GM23248 (cell line): Measurements from ENCODE around the gene EXOC6. TPM values are rescaled to one million over a fixed set of nuclear protein-coding genes. Genes with fewer than 3 reads are reported as not detected.

Experiments
- DNase-seq: peaks from one replicate; pipeline ENCODE4 v3.0.0-alpha.2; 2015
- H2AFZ ChIP-seq: fragments of 200-600 bp; sonication (generic); 2 replicates; pipeline ENCODE4 v1.6.1; 2016; ENCODE audit warnings: antibody characterized with exemption
- H3F3A ChIP-seq: fragments of 200-600 bp; sonication (generic); 2 replicates; pipeline ENCODE4 v1.6.1; 2016; ENCODE audit warnings: mild to moderate bottlenecking, antibody characterized with exemption, mixed run types; ENCODE audit not compliant: insufficient read depth
- H3K27ac ChIP-seq: fragments of 200-600 bp; sonication (generic); 2 replicates; pipeline ENCODE4 v1.5.1; 2016; ENCODE audit warnings: mild to moderate bottlenecking
- H3K27me3 ChIP-seq: fragments of 200-600 bp; sonication (generic); replicated peaks from 2 replicates; pipeline ENCODE4 v1.6.1; 2016; ENCODE audit warnings: mild to moderate bottlenecking; ENCODE audit not compliant: insufficient read depth
- H3K36me3 ChIP-seq: fragments of 200-600 bp; sonication (generic); 2 replicates; pipeline ENCODE4 v1.6.1; 2016; ENCODE audit warnings: low read depth, mild to moderate bottlenecking
- H3K4me1 ChIP-seq: fragments of 200-600 bp; sonication (generic); 2 replicates; pipeline ENCODE4 v1.6.1; 2016; ENCODE audit warnings: mild to moderate bottlenecking; ENCODE audit not compliant: insufficient read depth
- H3K4me2 ChIP-seq: fragments of 200-600 bp; sonication (generic); one replicate; pipeline ENCODE4 v1.6.1; 2016; ENCODE audit warnings: mild to moderate bottlenecking; ENCODE audit not compliant: unreplicated experiment
- H3K4me3 ChIP-seq: fragments of 200-600 bp; sonication (generic); 2 replicates; pipeline ENCODE4 v1.5.1; 2016; ENCODE audit warnings: mild to moderate bottlenecking
- H3K79me2 ChIP-seq: fragments of 200-600 bp; sonication (generic); 2 replicates; pipeline ENCODE4 v1.6.1; 2016; ENCODE audit warnings: mild to moderate bottlenecking; ENCODE audit not compliant: insufficient read depth
- H3K9ac ChIP-seq: fragments of 200-600 bp; sonication (generic); 2 replicates; pipeline ENCODE4 v1.6.1; 2016; ENCODE audit warnings: mild to moderate bottlenecking
- H3K9me2 ChIP-seq: fragments of 200-600 bp; sonication (generic); 2 replicates; pipeline ENCODE4 v1.6.1; 2016; ENCODE audit warnings: mixed run types, mild to moderate bottlenecking, moderate library complexity; ENCODE audit not compliant: insufficient read depth
- H3K9me3 ChIP-seq: fragments of 200-600 bp; sonication (generic); one replicate; pipeline ENCODE4 v1.6.1; 2017; ENCODE audit warnings: low read depth
- H4K20me1 ChIP-seq: fragments of 200-600 bp; sonication (generic); 2 replicates; pipeline ENCODE4 v1.6.0; 2016; ENCODE audit not compliant: insufficient read depth
- EZH2 ChIP-seq: fragments of 200-600 bp; sonication (generic); IDR thresholded peaks from 2 replicates; pipeline ENCODE4 v1.6.1; 2018; ENCODE audit warnings: antibody characterized with exemption, mild to moderate bottlenecking; ENCODE audit not compliant: insufficient read depth, poor library complexity, severe bottlenecking
- EZH2phosphoT487 ChIP-seq: fragments of 200-600 bp; sonication (generic); IDR thresholded peaks from 2 replicates; pipeline ENCODE4 v1.6.1; 2018; ENCODE audit warnings: antibody characterized with exemption, moderate library complexity, mild to moderate bottlenecking, low read depth; ENCODE audit not compliant: insufficient read depth
- WGBS, 2 experiments: methylation state at CpG; one replicate each; pipeline ENCODE4 v1.1.6; 2015 to 2017; ENCODE audit warnings: low lambda C conversion rate in 2 of 2, low coverage in 1 of 2; ENCODE audit errors: missing lambda C conversion rate in 2 of 2; 5-methylcytosine and 5-hydroxymethylcytosine counted together
- in situ Hi-C: fragments of 300-500 bp; cut with MboI; formaldehyde crosslinking; loops from 2 replicates; pipeline ENCODE4 v1.15.0; 2020
- polyA plus RNA-seq: library from polyadenylated mRNA; unstranded; fragments of >200 nt; fragmentation: Nextera tagmentation; extraction: Ambion mirVana; gene quantifications from 2 replicates; pipeline ENCODE4 v1.2.1, GENCODE V29; 2016
- total RNA-seq: library from RNA; depleted of rRNA; stranded (reverse); fragments of >200 nt; shearing (Covaris generic); gene quantifications from 2 replicates; pipeline ENCODE4 v1.2.3, GENCODE V29; 2014

EXOC6 gene
- total and polyA plus RNA-seq, 2 experiments from 2014 or later, result 2.0 to 3.4 TPM

GRCh38 chr10:93079663-93080349 is 231.5 kb downstream of the EXOC6 start:
- Histone ChIP-seq H3K9ac (no peak overlapping the region), H3K79me2 (no peaks in the 10 kb centered on the region), H3K9me3 (no peaks in the 10 kb centered on the region), H3K27ac (no peak overlapping the region), H3K9me2 (no peaks in the 10 kb centered on the region), H3K4me3 (peak overlapping the region; percentile 53), H3K4me1 (peaks cover 3% of the 10 kb centered on the region; the same call in 1 of the 2 replicates), H3K27me3 (peaks cover 32% of the 10 kb centered on the region), H2AFZ (peak overlapping the region; percentile 73), H3K36me3 (no peaks in the 10 kb centered on the region), H3F3A (no peaks in the 10 kb centered on the region), H4K20me1 (no peaks in the 10 kb centered on the region), H3K4me2 (peak overlapping the region; percentile 80)
- 49 to 50% methylated on average over 9 of the region's 9 CpGs for WGBS, 2 experiments
- TF ChIP-seq EZH2 (no peak), EZH2phosphoT487 (no peak)
- in situ Hi-C loops, result loop anchor here (25.0 kb wide), 1 partner anchor 432 kb away; no protein-coding TSS in a partner anchor
- DNase-seq, result no peak

DNA sequence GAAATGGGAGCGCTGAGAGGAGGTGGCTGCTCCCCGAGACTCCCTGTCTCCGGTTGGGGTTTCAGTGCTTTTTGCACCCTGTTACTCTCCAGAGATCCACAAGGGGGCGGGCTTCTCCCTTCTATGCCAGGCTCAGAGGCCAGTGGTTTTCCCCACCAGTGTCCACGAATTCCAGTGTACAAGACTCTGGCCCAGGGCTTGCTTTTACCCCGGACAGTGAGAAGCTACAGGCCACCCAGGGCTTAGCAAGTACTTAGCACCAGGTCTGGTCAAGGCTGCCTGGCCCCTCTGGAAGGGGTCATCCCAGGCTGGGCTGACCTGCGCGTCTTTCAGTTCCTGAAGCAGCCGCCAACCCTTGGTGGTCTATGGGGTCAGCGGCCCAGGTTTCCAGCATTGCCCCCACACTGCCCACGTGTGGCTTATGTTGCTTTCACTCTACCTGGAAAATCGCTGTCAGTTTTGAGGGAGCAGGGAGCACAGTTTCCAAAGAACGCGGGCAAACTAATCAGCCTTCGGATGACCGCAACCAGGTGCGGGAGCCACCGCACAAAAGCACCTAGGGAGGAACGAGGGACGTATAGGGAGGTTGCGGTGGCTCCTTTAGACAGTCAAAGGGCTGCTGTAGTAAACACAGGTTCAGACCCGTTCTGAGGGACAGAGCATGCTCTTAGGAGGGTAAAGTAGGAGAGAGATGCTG is 232.2 kb downstream of the EXOC6 start:
- no peak for TF ChIP-seq EZH2
- H4K20me1 ChIP-seq, result no peaks in the 10 kb centered on the region
- H3K27ac ChIP-seq, result no peak overlapping the region
- peak overlapping the region; percentile 73 for H2AFZ ChIP-seq
- peaks cover 3% of the 10 kb centered on the region; the same call in 1 of the 2 replicates for H3K4me1 ChIP-seq
- in situ Hi-C loops, result loop anchor here (25.0 kb wide), 1 partner anchor 432 kb away; no protein-coding TSS in a partner anchor
- peak overlapping the region; percentile 80 for H3K4me2 ChIP-seq
- peaks cover 25% of the 10 kb centered on the region for H3K27me3 ChIP-seq
- H3K4me3 ChIP-seq, result peak overlapping the region; percentile 53
- 53 to 54% methylated on average over 22 of the region's 22 CpGs for WGBS, 2 experiments
- no peaks in the 10 kb centered on the region for H3K79me2 ChIP-seq
- no peaks in the 10 kb centered on the region for H3K9me2 ChIP-seq
- no peak overlapping the region for H3K9ac ChIP-seq
- H3K9me3 ChIP-seq, result no peaks in the 10 kb centered on the region
- no peaks in the 10 kb centered on the region for H3K36me3 ChIP-seq
- DNase-seq, result peak; percentile 66
- H3F3A ChIP-seq, result no peaks in the 10 kb centered on the region

GRCh38 chr10:93081318-93081717 is 233.0 kb downstream of the EXOC6 start:
- no peaks in the 10 kb centered on the region for H4K20me1 ChIP-seq
- H3K4me2 ChIP-seq, result no peak overlapping the region
- no peak for DNase-seq
- no peaks in the 10 kb centered on the region for H3K36me3 ChIP-seq
- H3K27me3 ChIP-seq, result peaks cover 18% of the 10 kb centered on the region
- H3K27ac ChIP-seq, result no peak overlapping the region
- no peaks in the 10 kb centered on the region for H3K79me2 ChIP-seq
- H3K4me3 ChIP-seq, result no peak overlapping the region
- H3K9me2 ChIP-seq, result no peaks in the 10 kb centered on the region
- H3K9ac ChIP-seq, result no peak overlapping the region
- peaks cover 3% of the 10 kb centered on the region; the same call in 1 of the 2 replicates for H3K4me1 ChIP-seq
- no peaks in the 10 kb centered on the region for H3F3A ChIP-seq
- in situ Hi-C loops, result loop anchor here (25.0 kb wide), 1 partner anchor 431 kb away; no protein-coding TSS in a partner anchor
- 55 to 59% methylated on average over 3 of the region's 3 CpGs for WGBS, 2 experiments
- H2AFZ ChIP-seq, result no peak overlapping the region
- no peaks in the 10 kb centered on the region for H3K9me3 ChIP-seq
- TF ChIP-seq EZH2phosphoT487 (no peak), EZH2 (no peak)

DNA sequence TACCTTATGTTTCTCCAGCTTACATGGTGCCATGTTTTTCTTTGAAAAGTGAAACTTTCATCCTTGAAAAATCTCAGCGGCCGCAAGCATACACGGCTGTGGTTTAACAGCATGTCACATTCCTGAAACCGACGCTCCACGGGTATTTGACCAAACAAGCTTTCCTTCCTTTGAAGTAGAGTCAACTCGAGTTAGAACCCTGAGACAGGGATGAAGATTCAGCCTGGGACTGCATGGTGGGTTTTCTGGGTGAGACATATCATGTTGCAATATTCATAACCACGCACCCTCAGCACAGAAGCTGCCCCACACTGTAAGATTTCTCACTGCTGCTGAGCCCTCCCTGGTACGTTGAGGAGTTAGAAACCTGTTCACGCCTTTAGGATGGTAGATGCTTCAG is 233.5 kb downstream of the EXOC6 start:
- Histone ChIP-seq H3K79me2 (no peaks in the 10 kb centered on the region), H3K9me2 (no peaks in the 10 kb centered on the region), H3K36me3 (no peaks in the 10 kb centered on the region), H3K9ac (no peak overlapping the region), H4K20me1 (no peaks in the 10 kb centered on the region), H3K9me3 (no peaks in the 10 kb centered on the region), H3K4me3 (no peak overlapping the region), H3K4me2 (no peak overlapping the region), H3K4me1 (peaks cover 3% of the 10 kb centered on the region; the same call in 1 of the 2 replicates), H3F3A (no peaks in the 10 kb centered on the region), H3K27me3 (peaks cover 15% of the 10 kb centered on the region), H3K27ac (no peak overlapping the region), H2AFZ (no peak overlapping the region)
- in situ Hi-C loops, result loop anchor here (25.0 kb wide), 1 partner anchor 430 kb away; no protein-coding TSS in a partner anchor
- DNase-seq, result no peak
- TF ChIP-seq EZH2phosphoT487, result no peak
- WGBS, 2 experiments, result 70 to 71% methylated on average over 10 of the region's 10 CpGs
